H1 (cell line): ENCODE measurements around the gene ADCK2. TPM values are rescaled to one million over a fixed set of nuclear protein-coding genes. Genes with fewer than 3 reads are reported as not detected.

Experiments
- CREB1 ChIP-seq: IDR thresholded peaks from 2 replicates; pipeline ENCODE4 v1.6.1; 2012; ENCODE audit warnings: inconsistent platforms
- EZH2 ChIP-seq: fragments of 200-600 bp; sonication (generic); IDR thresholded peaks from 2 replicates; pipeline ENCODE4 v1.7.1; 2012; ENCODE audit warnings: low read depth, mild to moderate bottlenecking, moderate library complexity, low read length, inconsistent platforms; ENCODE audit not compliant: severe bottlenecking
- GTF2F1 ChIP-seq: IDR thresholded peaks from 2 replicates; pipeline ENCODE4 v1.6.1; 2012; ENCODE audit warnings: low read depth, low read length, improper control_type of control experiment, borderline replicate concordance
- JUN ChIP-seq: IDR thresholded peaks from 2 replicates; pipeline ENCODE4 v1.6.1; 2011; ENCODE audit warnings: low read depth, mild to moderate bottlenecking, improper control_type of control experiment, low read length
- TEAD4 ChIP-seq: IDR thresholded peaks from 2 replicates; pipeline ENCODE4 v1.6.1; 2012; ENCODE audit warnings: low read depth, low read length, inconsistent platforms, mixed read lengths
- polyA plus RNA-seq, 7 experiments: library from polyadenylated mRNA; depleted of rRNA in 3 of 7; stranded (reverse) in 5 of 7; unstranded in 2 of 7; fragments of >200 nt in 5 of 7; fragments of 200-250 nt in 2 of 7; gene quantifications; 1 replicate in 5 of 7; 2 replicates in 1 of 7; 4 replicates in 1 of 7; pipeline versions ENCODE4 v1.2.1 to v1.2.3, GENCODE V29; 2011 to 2013; ENCODE audit warnings: missing spikeins in 2 of 7, mixed read lengths in 2 of 7
- total RNA-seq: library from RNA; stranded (reverse); fragmentation: NEBNext Ultra II Directional; extraction: Animal tissue kit (Norgen Biotek cat#: 25700); gene quantifications from 2 replicates; pipeline ENCODE4 v1.2.1, GENCODE V29; 2021
- TF ChIP-seq, protein P1 (sequence below): IDR thresholded peaks from 2 replicates; pipeline ENCODE4 v1.6.1; 2012; ENCODE audit warnings: inconsistent platforms
- TF ChIP-seq, protein P2 (sequence below): IDR thresholded peaks from 2 replicates; pipeline ENCODE4 v1.6.1; 2011; ENCODE audit warnings: low read depth, mild to moderate bottlenecking, low read length; ENCODE audit not compliant: insufficient read depth

Gene ADCK2
- total and polyA plus RNA-seq, 2 of the 8 experiments (the other 6 are each of a cell fraction or from before 2014, with no cell fraction given) = 6.9 to 11.7 TPM

DNA sequence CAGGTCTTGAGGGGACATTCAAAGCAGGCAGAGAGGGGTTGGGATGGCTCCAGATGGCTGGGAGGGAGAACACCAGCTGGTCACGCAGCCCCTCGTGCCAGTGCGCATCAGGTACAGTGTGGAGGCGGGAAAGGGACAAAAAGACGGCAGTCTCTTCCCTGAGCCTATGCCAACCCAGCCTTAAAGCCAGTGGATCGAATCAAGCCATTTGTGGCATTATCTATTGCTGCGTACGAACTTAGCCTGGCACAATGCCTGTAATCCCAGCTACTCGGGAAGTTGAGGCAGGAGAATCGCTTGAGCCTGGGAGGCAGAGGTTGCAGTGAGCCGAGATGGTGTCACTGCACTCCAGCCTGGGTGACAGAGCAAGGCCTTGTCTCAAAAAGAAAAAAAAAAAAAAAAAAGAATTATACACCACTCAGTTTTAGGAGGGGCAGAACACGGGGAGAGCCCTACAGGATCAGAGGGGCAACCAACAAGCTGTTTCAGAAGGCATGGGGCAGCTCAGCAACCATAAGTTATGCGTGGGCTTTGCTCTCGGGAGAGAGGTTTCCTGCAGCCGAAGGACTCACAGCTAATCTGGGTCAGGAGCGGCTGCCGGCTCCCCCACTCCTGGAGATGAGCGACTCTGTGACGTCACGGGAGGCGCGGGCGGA is 23.4 kb downstream of the ADCK2 start (continued):
- TF ChIP-seq TEAD4 = no peak
- no peak for TF ChIP-seq GTF2F1
- no peak for TF ChIP-seq EZH2
- TF ChIP-seq CREB1 = peak; percentile 92
- TF ChIP-seq, protein P1, sequence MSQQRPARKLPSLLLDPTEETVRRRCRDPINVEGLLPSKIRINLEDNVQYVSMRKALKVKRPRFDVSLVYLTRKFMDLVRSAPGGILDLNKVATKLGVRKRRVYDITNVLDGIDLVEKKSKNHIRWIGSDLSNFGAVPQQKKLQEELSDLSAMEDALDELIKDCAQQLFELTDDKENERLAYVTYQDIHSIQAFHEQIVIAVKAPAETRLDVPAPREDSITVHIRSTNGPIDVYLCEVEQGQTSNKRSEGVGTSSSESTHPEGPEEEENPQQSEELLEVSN = peak; percentile 20; the same call in 1 of the 2 replicates
- no peak for TF ChIP-seq JUN
- TF ChIP-seq, protein P2, sequence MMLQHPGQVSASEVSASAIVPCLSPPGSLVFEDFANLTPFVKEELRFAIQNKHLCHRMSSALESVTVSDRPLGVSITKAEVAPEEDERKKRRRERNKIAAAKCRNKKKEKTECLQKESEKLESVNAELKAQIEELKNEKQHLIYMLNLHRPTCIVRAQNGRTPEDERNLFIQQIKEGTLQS = no peak
